HepG2 (cell line): ENCODE data around the gene LRRC72. TPM values are rescaled to one million over a fixed set of nuclear protein-coding genes. Genes with fewer than 3 reads are reported as not detected.

Experiments
- ATAC-seq: fragments of 200-7000 bp; cut with Tn5 transposase; 3 replicates; pipeline ENCODE4 v1.9.1; 2020; ENCODE audit warnings: mild to moderate bottlenecking, moderate library complexity
- BruUV-seq: library from RNA; stranded (reverse); fragments of 400-500 nt; replicated peaks from 2 replicates; lab custom pipeline; 2021; lab: Mats Ljungman, UMichigan
- CTCF ChIA-PET: fragments of 300-600 bp; formaldehyde crosslinking; extraction: SDS; loops from one replicate; lab custom pipeline; 2021; ENCODE audit warnings: low total read pairs, inconsistent platforms, low intra/inter-chr PET ratio; lab: Yijun Ruan, JAX
- POLR2A ChIA-PET: fragments of 350-600 bp; sonication (Branson Sonifier 250); formaldehyde crosslinking; loops from one replicate; lab custom pipeline; 2020; ENCODE audit warnings: antibody characterized with exemption, inconsistent platforms; lab: Yijun Ruan, JAX
- DNase-seq: peaks from one replicate; pipeline ENCODE4 v3.0.0-alpha.2; 2015; ENCODE audit warnings: low spot score
- FAIRE-seq: peaks from 3 replicates; lab custom pipeline; 2011; peaks lifted over from hg19 to GRCh38; lab: Jason Lieb, UNC
- H2AFZ ChIP-seq: one replicate; pipeline ENCODE4 v1.6.1; 2011; ENCODE audit warnings: low read length, inconsistent platforms
- H3K27ac ChIP-seq: fragments of 300-600 bp; 3 replicates; pipeline ENCODE4 v1.8.0; 2011; ENCODE audit warnings: mixed run types, mild to moderate bottlenecking, mixed read lengths, low read length, inconsistent platforms; ENCODE audit not compliant: insufficient read depth; ENCODE audit errors: extremely low read length
- H3K27me3 ChIP-seq, 2 experiments: fragments of 200-600 bp in 1 of 2; 2 replicates in 1 of 2; 3 replicates in 1 of 2; pipeline versions ENCODE4 v1.6.0 to v1.8.0; 2011; ENCODE audit warnings: low read length in 2 of 2, mild to moderate bottlenecking in 2 of 2, moderate library complexity in 2 of 2, inconsistent platforms in 1 of 2; ENCODE audit not compliant: insufficient read depth in 2 of 2, control insufficient read depth in 1 of 2
- H3K36me3 ChIP-seq, 2 experiments: fragments of 200-600 bp in 1 of 2; replicated peaks in 1 of 2; 2 replicates in 1 of 2; 3 replicates in 1 of 2; pipeline versions ENCODE4 v1.5.1 to v1.8.0; 2011; ENCODE audit warnings: low read length in 2 of 2, inconsistent platforms in 1 of 2; ENCODE audit not compliant: insufficient read depth in 2 of 2, control insufficient read depth in 1 of 2
- H3K4me1 ChIP-seq: 2 replicates; pipeline ENCODE4 v1.5.1; 2012; ENCODE audit warnings: low read length, inconsistent platforms; ENCODE audit not compliant: insufficient read depth
- H3K4me2 ChIP-seq: 2 replicates; pipeline ENCODE4 v1.6.0; 2011; ENCODE audit warnings: low read depth, low read length, inconsistent platforms
- H3K4me3 ChIP-seq, 3 experiments: fragments of 200-600 bp in 1 of 3; sonication (generic), shearing (Covaris generic) in 1 of 3; replicated peaks in 1 of 3; 2 replicates each; pipeline ENCODE4 v1.5.1; 2011 to 2016; ENCODE audit warnings: low read length in 3 of 3, inconsistent platforms in 2 of 3, low read depth in 2 of 3, mild to moderate bottlenecking in 2 of 3, control low read depth in 1 of 3, mixed read lengths in 1 of 3; ENCODE audit not compliant: insufficient read depth in 1 of 3
- H3K79me2 ChIP-seq: one replicate; pipeline ENCODE4 v1.6.1; 2011; ENCODE audit warnings: low read length, inconsistent platforms; ENCODE audit not compliant: insufficient read depth
- H3K9ac ChIP-seq: 2 replicates; pipeline ENCODE4 v1.6.0; 2011; ENCODE audit warnings: mild to moderate bottlenecking, low read depth, low read length, inconsistent platforms; ENCODE audit not compliant: insufficient read depth
- H3K9me3 ChIP-seq: 2 replicates; pipeline ENCODE4 v1.5.1; 2012; ENCODE audit warnings: mild to moderate bottlenecking, low read length
- H4K20me1 ChIP-seq: 2 replicates; pipeline ENCODE4 v1.6.0; 2011; ENCODE audit warnings: inconsistent platforms, mild to moderate bottlenecking, low read length, moderate library complexity; ENCODE audit not compliant: insufficient read depth
- ATF7 ChIP-seq, 2 experiments: fragments of 450-650 bp in 1 of 2; sonication (generic) in 1 of 2; formaldehyde crosslinking in 1 of 2; IDR thresholded peaks; 2 replicates each; pipeline versions ENCODE4 v1.4.0 to v1.6.1; 2016 to 2020; ENCODE audit warnings: antibody characterized with exemption in 1 of 2, mild to moderate bottlenecking in 1 of 2, missing genetic modification reagents in 1 of 2
- ELK4 ChIP-seq: sonication (generic); formaldehyde crosslinking; IDR thresholded peaks from 2 replicates; pipeline ENCODE4 v1.9.0; 2021; ENCODE audit warnings: missing genetic modification reagents, borderline replicate concordance
- FOXC1 ChIP-seq: sonication (generic); formaldehyde crosslinking; IDR thresholded peaks from 2 replicates; pipeline ENCODE4 v1.8.0; 2022; ENCODE audit warnings: mild to moderate bottlenecking, missing genetic modification reagents, borderline replicate concordance
- FOXO4 ChIP-seq: sonication (generic); formaldehyde crosslinking; conservative IDR thresholded peaks from 2 replicates; pipeline ENCODE4 v1.8.1; 2023; ENCODE audit warnings: missing genetic modification reagents
- GABPB1 ChIP-seq: IDR thresholded peaks from 2 replicates; pipeline ENCODE4 v1.6.1; 2016; ENCODE audit warnings: mild to moderate bottlenecking, missing genetic modification reagents, moderate library complexity, missing compliant biosample characterization
- HOMEZ ChIP-seq: IDR thresholded peaks from 2 replicates; pipeline ENCODE4 v1.6.1; 2016; ENCODE audit warnings: low read depth
- MNT ChIP-seq: fragments of 450-650 bp; IDR thresholded peaks from 2 replicates; pipeline ENCODE4 v1.6.1; 2016
- MTF1 ChIP-seq: sonication (generic); formaldehyde crosslinking; IDR thresholded peaks from 2 replicates; pipeline ENCODE4 v1.5.0; 2020; ENCODE audit warnings: missing genetic modification reagents
- NFKBIZ ChIP-seq: IDR thresholded peaks from 2 replicates; pipeline ENCODE4 v1.6.1; 2018; ENCODE audit warnings: missing genetic modification reagents, missing compliant biosample characterization
- NR1H2 ChIP-seq: sonication (generic); formaldehyde crosslinking; IDR thresholded peaks from 2 replicates; pipeline ENCODE4 v1.8.1; 2022; ENCODE audit warnings: low read depth, missing genetic modification reagents, borderline replicate concordance
- SALL1 ChIP-seq: sonication (generic); formaldehyde crosslinking; IDR thresholded peaks from 2 replicates; pipeline ENCODE4 v1.8.0; 2022; ENCODE audit warnings: mild to moderate bottlenecking, missing genetic modification reagents
- ZFP36L1 ChIP-seq: sonication (generic); formaldehyde crosslinking; IDR thresholded peaks from 2 replicates; pipeline ENCODE4 v1.8.0; 2022; ENCODE audit warnings: mild to moderate bottlenecking, missing genetic modification reagents, moderate library complexity
- ZFP41 ChIP-seq: sonication (generic); formaldehyde crosslinking; IDR thresholded peaks from 2 replicates; pipeline ENCODE4 v1.4.0; 2020; ENCODE audit warnings: mild to moderate bottlenecking, missing genetic modification reagents, borderline replicate concordance
- ZNF207 ChIP-seq: fragments of 450-650 bp; IDR thresholded peaks from 2 replicates; pipeline ENCODE4 v1.6.1; 2016; ENCODE audit warnings: antibody characterized with exemption, borderline replicate concordance
- ZNF264 ChIP-seq: sonication (generic); formaldehyde crosslinking; IDR thresholded peaks from 2 replicates; pipeline ENCODE4 v1.4.0; 2020; ENCODE audit warnings: missing genetic modification reagents
- ZNF33B ChIP-seq: sonication (generic); formaldehyde crosslinking; IDR thresholded peaks from 2 replicates; pipeline ENCODE4 v1.5.1; 2020; ENCODE audit warnings: mild to moderate bottlenecking, missing genetic modification reagents
- ZNF547 ChIP-seq: sonication (generic); formaldehyde crosslinking; IDR thresholded peaks from 2 replicates; pipeline ENCODE4 v1.5.1; 2020; ENCODE audit warnings: mild to moderate bottlenecking, missing genetic modification reagents
- ZNF737 ChIP-seq: sonication (generic); formaldehyde crosslinking; IDR thresholded peaks from 2 replicates; pipeline ENCODE4 v1.5.0; 2020; ENCODE audit warnings: missing genetic modification reagents, mild to moderate bottlenecking, borderline replicate concordance
- ZNF780A ChIP-seq: sonication (generic); formaldehyde crosslinking; IDR thresholded peaks from 2 replicates; pipeline ENCODE4 v1.8.0; 2022; ENCODE audit warnings: mild to moderate bottlenecking, missing genetic modification reagents, moderate library complexity
- ZSCAN30 ChIP-seq: sonication (generic); formaldehyde crosslinking; IDR thresholded peaks from 2 replicates; pipeline ENCODE4 v1.5.0; 2020; ENCODE audit warnings: mild to moderate bottlenecking, missing genetic modification reagents
- WGBS: methylation state at CpG from one replicate; pipeline ENCODE4 v1.1.6; 2017; ENCODE audit warnings: low lambda C conversion rate; 5-methylcytosine and 5-hydroxymethylcytosine counted together
- in situ Hi-C: cut with HindIII; loops from 2 replicates; pipeline ENCODE4 v1.10.0; 2017; ENCODE audit warnings: low pct_unique_long_range_greater_than_20kb; ENCODE audit not compliant: extremely low pct_ligation_motif_present
- intact Hi-C: fragments of 100-400 bp; cut with micrococcal nuclease; formaldehyde crosslinking; loops from one replicate; pipeline ENCODE4 v1.10.0; 2022; ENCODE audit not compliant: unreplicated experiment
- polyA plus RNA-seq, 8 experiments: library from polyadenylated mRNA; depleted of rRNA in 3 of 8; stranded (reverse) in 7 of 8; unstranded in 1 of 8; fragments of >200 nt; fragmentation: Illumina TruSeq in 4 of 8; extraction: Trizol in 4 of 8; gene quantifications; 2 replicates each; pipeline versions ENCODE4 v1.2.1 to v1.2.3, GENCODE V29; 2011 to 2016; ENCODE audit warnings: low read depth in 4 of 8, missing spikeins in 1 of 8, mixed read lengths in 1 of 8; ENCODE audit not compliant: insufficient read depth in 1 of 8
- total RNA-seq, 5 experiments: library from RNA; depleted of rRNA; stranded (reverse); fragments of >200 nt; fragmentation: Illumina TruSeq; extraction: Trizol; gene quantifications; 2 replicates each; pipeline ENCODE4 v1.2.3, GENCODE V29; 2016; ENCODE audit warnings: low read depth in 1 of 5

Gene LRRC72
- total and polyA plus RNA-seq, 2 of the 13 experiments (the other 11 are each of a cell fraction or from before 2014, with no cell fraction given) = not detected

- no peak overlapping the region for H3K9ac ChIP-seq
- BruUV-seq = no TSS peak
- DNase-seq = no peak
- no peaks in the 10 kb centered on the region for H3K4me1 ChIP-seq
- H4K20me1 ChIP-seq = no peaks in the 10 kb centered on the region
- no peak overlapping the region for H3K4me2 ChIP-seq
- H3K27me3 ChIP-seq = no peaks in the 10 kb centered on the region
- WGBS = 88% methylated on average over 3 of the region's 3 CpGs
- no peaks in the 10 kb centered on the region for H3K36me3 ChIP-seq
- intact Hi-C loops = no loop called here
- no peaks in the 10 kb centered on the region for H3K79me2 ChIP-seq
- no peaks in the 10 kb centered on the region for H3K9me3 ChIP-seq
- H3K4me3 ChIP-seq = no peak overlapping the region
- POLR2A ChIA-PET = no interaction called here
- FAIRE-seq = no peak
- no peak overlapping the region for H2AFZ ChIP-seq
- CTCF ChIA-PET = no interaction called here
- TF ChIP-seq SALL1 = no peak
- no peak for TF ChIP-seq FOXO4 (CRISPR knock-in tag)
- no peak for TF ChIP-seq ZSCAN30 (CRISPR knock-in tag)
- TF ChIP-seq ELK4 (CRISPR knock-in tag) = no peak
- no peak for TF ChIP-seq MTF1 (CRISPR knock-in tag)
- TF ChIP-seq ZNF547 (CRISPR knock-in tag) = no peak
- TF ChIP-seq ZNF264 (CRISPR knock-in tag) = no peak
- no peak for TF ChIP-seq NFKBIZ (CRISPR knock-in tag)
- no peak for TF ChIP-seq ZNF33B
- TF ChIP-seq ZNF780A (CRISPR knock-in tag) = no peak
- no peak for TF ChIP-seq ZNF737 (CRISPR knock-in tag)
- no peak for TF ChIP-seq NR1H2 (CRISPR knock-in tag)
- TF ChIP-seq HOMEZ (CRISPR knock-in tag) = no peak
- no peak for TF ChIP-seq FOXC1 (CRISPR knock-in tag)
- TF ChIP-seq ATF7 (IDR thresholded peaks at IDR 0.05) = no peak
- TF ChIP-seq ATF7 (CRISPR knock-in tag; IDR thresholded peaks at IDR 0.05) = no peak
- TF ChIP-seq MNT = no peak
- no peak for TF ChIP-seq GABPB1 (CRISPR knock-in tag)
- no peak for TF ChIP-seq ZFP41 (CRISPR knock-in tag)
- TF ChIP-seq ZFP36L1 = no peak
- no peak for TF ChIP-seq ZNF207
- no peak overlapping the region for H3K27ac ChIP-seq
- in situ Hi-C loops = loop anchor here (5.0 kb wide), 1 partner anchor 485 kb away; no protein-coding TSS in a partner anchor
- no peak for ATAC-seq
Observed at GRCh38 chr7:16561943-16562342, 35.3 kb downstream of the LRRC72 start.
